Mammary epithelial cell (primary cell): ENCODE results near the gene SLC25A13.

Experiments used
- EZH2 ChIP-seq: IDR thresholded peaks from 2 replicates; pipeline ENCODE4 v1.6.1; 2012; ENCODE audit warnings: low read length, inconsistent platforms, borderline replicate concordance
- TF ChIP-seq, protein P1 (sequence below), 2 donors: IDR thresholded peaks in 1 of 2; conservative IDR thresholded peaks in 1 of 2; 2 replicates each; pipeline ENCODE4 v1.5.1; 2011 to 2012; ENCODE audit warnings: inconsistent platforms in 2 of 2, low read length in 2 of 2, mild to moderate bottlenecking in 2 of 2, control low read depth in 1 of 2, low read depth in 1 of 2; ENCODE audit not compliant: insufficient read depth in 1 of 2; ENCODE audit errors: extremely low read depth in 1 of 2

DNA sequence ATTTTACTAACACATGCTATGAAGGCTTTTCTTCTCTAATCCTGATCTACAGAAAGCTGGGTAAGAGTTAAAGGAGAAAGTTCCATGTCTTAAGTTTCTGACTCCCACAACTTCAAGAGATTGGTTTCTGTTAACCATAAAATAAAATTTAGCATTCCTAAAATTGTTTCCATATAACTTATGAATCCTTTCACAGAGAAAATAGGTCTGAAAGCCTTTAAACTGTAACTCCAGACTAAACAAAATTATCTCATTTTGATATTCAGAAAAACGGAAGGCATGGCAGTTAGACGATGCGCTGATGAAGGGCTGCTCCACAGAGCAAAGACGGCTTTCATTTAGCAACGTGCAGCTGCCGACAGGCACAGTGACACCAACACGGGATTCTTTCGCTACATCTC lies 133.3 kb downstream of the SLC25A13 start:
- TF ChIP-seq, protein P1, sequence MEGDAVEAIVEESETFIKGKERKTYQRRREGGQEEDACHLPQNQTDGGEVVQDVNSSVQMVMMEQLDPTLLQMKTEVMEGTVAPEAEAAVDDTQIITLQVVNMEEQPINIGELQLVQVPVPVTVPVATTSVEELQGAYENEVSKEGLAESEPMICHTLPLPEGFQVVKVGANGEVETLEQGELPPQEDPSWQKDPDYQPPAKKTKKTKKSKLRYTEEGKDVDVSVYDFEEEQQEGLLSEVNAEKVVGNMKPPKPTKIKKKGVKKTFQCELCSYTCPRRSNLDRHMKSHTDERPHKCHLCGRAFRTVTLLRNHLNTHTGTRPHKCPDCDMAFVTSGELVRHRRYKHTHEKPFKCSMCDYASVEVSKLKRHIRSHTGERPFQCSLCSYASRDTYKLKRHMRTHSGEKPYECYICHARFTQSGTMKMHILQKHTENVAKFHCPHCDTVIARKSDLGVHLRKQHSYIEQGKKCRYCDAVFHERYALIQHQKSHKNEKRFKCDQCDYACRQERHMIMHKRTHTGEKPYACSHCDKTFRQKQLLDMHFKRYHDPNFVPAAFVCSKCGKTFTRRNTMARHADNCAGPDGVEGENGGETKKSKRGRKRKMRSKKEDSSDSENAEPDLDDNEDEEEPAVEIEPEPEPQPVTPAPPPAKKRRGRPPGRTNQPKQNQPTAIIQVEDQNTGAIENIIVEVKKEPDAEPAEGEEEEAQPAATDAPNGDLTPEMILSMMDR (conservative IDR thresholded peaks at IDR 0.05 in 1 of 2, IDR thresholded peaks at IDR 0.05 in 1 of 2; ENCODE audit: extremely low read depth in 1 of 2, insufficient read depth in 1 of 2, low read depth in 1 of 2, low read length in 2 of 2): no peak
- TF ChIP-seq EZH2: no peak
